HG02763 (cell line): ENCODE data around the gene AIF1.
A peak's percentile ranks its signal among the peaks of the same experiment; 100 is the strongest.
"Not testable (repeated sequence)": the region's sequence is repeated elsewhere in the genome, so short reads cannot be mapped to it uniquely, and the experiment has no call there.

Experiments used
- ATAC-seq: cut with Tn5 transposase; IDR thresholded peaks from one replicate; pipeline ENCODE4 v1.9.1; 2021; ENCODE audit warnings: mild to moderate bottlenecking, moderate library complexity; ENCODE audit not compliant: unreplicated experiment

The AIF1 gene

GRCh38 chr6:31580438-31580740 lies 34.6 kb upstream of the AIF1 start:
- ATAC-seq = no peak

- ATAC-seq = peak; percentile 58
Measured at GRCh38 chr6:31580807-31581433, 34.1 kb upstream of the AIF1 start.

GRCh38 chr6:31581434-31582229 lies 33.4 kb upstream of the AIF1 start:
- no peak for ATAC-seq

- no peak for ATAC-seq
Measured at GRCh38 chr6:31582230-31582643, 32.8 kb upstream of the AIF1 start, which contains the start of gene LTB. Gene LTB (minus strand): TSS chr6:31582424. CDS start chr6:31582417, 7 bp downstream.

GRCh38 chr6:31585491-31585890 lies 29.5 kb upstream of the AIF1 start:
- no peak for ATAC-seq

- no peak for ATAC-seq
Measured at GRCh38 chr6:31586008-31586407, 29.0 kb upstream of the AIF1 start, which contains the start of gene LST1. Gene LST1 (plus strand): TSS chr6:31586277. CDS start chr6:31587300, 1,023 bp downstream.

- ATAC-seq = no peak
Measured at GRCh38 chr6:31586599-31587281, 28.3 kb upstream of the AIF1 start.

- no peak for ATAC-seq
Measured at GRCh38 chr6:31587791-31588777, 26.9 kb upstream of the AIF1 start.

GRCh38 chr6:31588871-31589650 lies 26.0 kb upstream of the AIF1 start:
- ATAC-seq = no peak

- ATAC-seq = not testable (repeated sequence)
Measured at GRCh38 chr6:31590691-31591090, 24.3 kb upstream of the AIF1 start.

- ATAC-seq = no peak
Measured at GRCh38 chr6:31592396-31592771, 22.6 kb upstream of the AIF1 start.

GRCh38 chr6:31597006-31597405 lies 18.0 kb upstream of the AIF1 start:
- no peak for ATAC-seq

- ATAC-seq = no peak
Measured at GRCh38 chr6:31607317-31607716, 7.7 kb upstream of the AIF1 start.

- no peak for ATAC-seq
Measured at GRCh38 chr6:31609519-31610406, 5.3 kb upstream of the AIF1 start.

- ATAC-seq = no peak
Measured at GRCh38 chr6:31610968-31611367, 4.1 kb upstream of the AIF1 start.

GRCh38 chr6:31614075-31614619 lies 887 bp upstream of the AIF1 start:
- ATAC-seq = no peak

- ATAC-seq = no peak
Measured at GRCh38 chr6:31615748-31616147, 714 bp downstream of the AIF1 start.

- ATAC-seq = no peak
Measured at GRCh38 chr6:31617010-31617409, 2.0 kb downstream of the AIF1 start.
